Panc1 (cell line): ENCODE results near the gene CDK6. TPM values are rescaled to one million over a fixed set of nuclear protein-coding genes. Genes with fewer than 3 reads are reported as not detected.

ENCODE experiments used
- ATAC-seq: fragments of 200-7000 bp; cut with Tn5 transposase; 2 replicates; pipeline ENCODE4 v1.9.1; 2020; ENCODE audit warnings: mild to moderate bottlenecking, moderate library complexity
- BruUV-seq: library from RNA; stranded (reverse); fragments of 400-500 nt; replicated peaks from 2 replicates; lab custom pipeline; 2021; lab: Mats Ljungman, UMichigan
- CTCF ChIA-PET: fragments of 300-600 bp; sonication (Branson Sonifier 250); formaldehyde crosslinking; loops from one replicate; lab custom pipeline; 2022; ENCODE audit warnings: antibody characterized with exemption; lab: Charles Lee
- POLR2A ChIA-PET: fragments of 300-600 bp; sonication (Branson Sonifier 250); formaldehyde crosslinking; loops from one replicate; lab custom pipeline; 2022; ENCODE audit warnings: antibody characterized with exemption; lab: Charles Lee
- DNase-seq: peaks from one replicate; pipeline ENCODE4 v3.0.0-alpha.2; 2010; ENCODE audit warnings: low read depth, low spot score
- H3K27ac ChIP-seq: 2 replicates; pipeline ENCODE4 v1.5.1; 2011; ENCODE audit warnings: mild to moderate bottlenecking, low read length, inconsistent platforms
- H3K27me3 ChIP-seq: fragments of 200-500 bp; sonication (Bioruptor generic); 2 replicates; pipeline ENCODE4 v1.6.0; 2014; ENCODE audit warnings: low read length, inconsistent platforms; ENCODE audit not compliant: control insufficient read depth, insufficient read depth
- H3K36me3 ChIP-seq: fragments of 200-500 bp; sonication (Bioruptor generic); 2 replicates; pipeline ENCODE4 v1.5.1; 2014; ENCODE audit warnings: inconsistent platforms, mild to moderate bottlenecking, low read length, moderate library complexity; ENCODE audit not compliant: control insufficient read depth, insufficient read depth
- H3K4me1 ChIP-seq: 2 replicates; pipeline ENCODE4 v1.5.1; 2011; ENCODE audit warnings: inconsistent platforms, mild to moderate bottlenecking, low read length, moderate library complexity; ENCODE audit not compliant: control insufficient read depth, insufficient read depth
- H3K4me3 ChIP-seq, 2 experiments: 2 replicates each; pipeline ENCODE4 v1.5.1; 2011 to 2012; ENCODE audit warnings: low read depth in 2 of 2, low read length in 2 of 2, mild to moderate bottlenecking in 2 of 2, inconsistent platforms in 1 of 2, moderate library complexity in 1 of 2
- H3K9me3 ChIP-seq: fragments of 200-500 bp; sonication (Bioruptor generic); 2 replicates; pipeline ENCODE4 v1.5.1; 2014; ENCODE audit warnings: low read depth, mild to moderate bottlenecking, inconsistent platforms, low read length, moderate library complexity; ENCODE audit not compliant: control insufficient read depth, insufficient read depth
- CTCF ChIP-seq: fragments of 450-650 bp; IDR thresholded peaks from 2 replicates; pipeline ENCODE4 v1.5.1; 2017; ENCODE audit warnings: mild to moderate bottlenecking
- POLR2AphosphoS5 ChIP-seq: IDR thresholded peaks from 2 replicates; pipeline ENCODE4 v1.6.1; 2012; ENCODE audit warnings: mild to moderate bottlenecking, low read depth, low read length, moderate library complexity
- REST ChIP-seq, 2 experiments: IDR thresholded peaks; 2 replicates each; pipeline ENCODE4 v1.6.1; 2011 to 2012; ENCODE audit warnings: low read depth in 2 of 2, control low read depth in 1 of 2, low read length in 1 of 2, mild to moderate bottlenecking in 1 of 2, moderate library complexity in 1 of 2; ENCODE audit not compliant: insufficient read depth in 1 of 2
- SIN3A ChIP-seq: IDR thresholded peaks from 2 replicates; pipeline ENCODE4 v1.6.1; 2012; ENCODE audit warnings: low read depth, mild to moderate bottlenecking, low read length, moderate library complexity, borderline replicate concordance; ENCODE audit not compliant: insufficient read depth
- TCF7L2 ChIP-seq: IDR thresholded peaks from 2 replicates; pipeline ENCODE4 v1.6.1; 2011; ENCODE audit warnings: mild to moderate bottlenecking, low read depth, low read length, inconsistent platforms
- in situ Hi-C: cut with HindIII; loops from 2 replicates; pipeline ENCODE4 v1.10.0; 2016; ENCODE audit warnings: low sequenced_read_pairs, low pct_unique_long_range_greater_than_20kb
- intact Hi-C: fragments of 100-400 bp; cut with micrococcal nuclease; formaldehyde crosslinking; loops from one replicate; pipeline ENCODE4 v1.10.0; 2022; ENCODE audit not compliant: unreplicated experiment
- total RNA-seq: library from RNA; stranded (reverse); gene quantifications from one replicate; pipeline ENCODE4 v1.2.1, GENCODE V29; 2021; ENCODE audit not compliant: unreplicated experiment

CDK6 gene
- total RNA-seq, 1 experiment from 2014 or later: 57.4 TPM

- peaks cover 27% of the 10 kb centered on the region; the same call in 1 of the 2 replicates for H3K9me3 ChIP-seq
- CTCF ChIA-PET: no interaction called here
Observed at GRCh38 chr7:92702535-92702934, 133.8 kb downstream of the CDK6 start.

GRCh38 chr7:92699966-92700514 is 136.3 kb downstream of the CDK6 start:
- no TSS peak for BruUV-seq
- ATAC-seq (no peak), DNase-seq (no peak)
- peak overlapping the region; percentile 97 for H3K27ac ChIP-seq
- H3K4me1 ChIP-seq: peaks cover 55% of the 10 kb centered on the region
- POLR2A ChIA-PET: no interaction called here
- H3K36me3 ChIP-seq: no peaks in the 10 kb centered on the region
- CTCF ChIA-PET: no interaction called here
- H3K27me3 ChIP-seq: no peaks in the 10 kb centered on the region
- H3K4me3 ChIP-seq: no peak overlapping the region
- intact Hi-C loops: loop anchor here (5.0 kb wide), 1 partner anchor 78 kb away; no protein-coding TSS in a partner anchor
- H3K9me3 ChIP-seq: peaks cover 6% of the 10 kb centered on the region; the same call in 1 of the 2 replicates
- in situ Hi-C loops: no loop called here
- TF ChIP-seq REST (IDR thresholded peaks at IDR 0.05; ENCODE audit: insufficient read depth in 1 of 2, low read depth in 2 of 2, low read length in 1 of 2): no peak
- TF ChIP-seq CTCF: no peak
- no peak for TF ChIP-seq POLR2AphosphoS5
- no peak for TF ChIP-seq SIN3A
- no peak for TF ChIP-seq TCF7L2

More at GRCh38 chr7:92702535-92702934, 133.8 kb downstream of the CDK6 start:
- intact Hi-C loops (no loop called here), in situ Hi-C loops (no loop called here)
- no peak for DNase-seq
- BruUV-seq: no TSS peak
- no peaks in the 10 kb centered on the region for H3K27me3 ChIP-seq
- H3K4me1 ChIP-seq: peaks cover 36% of the 10 kb centered on the region
- POLR2A ChIA-PET: interaction anchor here (0.6 kb wide), 2 partner anchors 262 to 565 kb away, joined by 5 to 8 read pairs; no protein-coding TSS in a partner anchor
- ATAC-seq: no peak
- no peak for TF ChIP-seq POLR2AphosphoS5
- TF ChIP-seq CTCF: no peak
- no peak for TF ChIP-seq SIN3A
- no peak for TF ChIP-seq REST (IDR thresholded peaks at IDR 0.05; ENCODE audit: insufficient read depth in 1 of 2, low read depth in 2 of 2, low read length in 1 of 2)
- no peak for TF ChIP-seq TCF7L2
- no peaks in the 10 kb centered on the region for H3K36me3 ChIP-seq
- no peak overlapping the region for H3K27ac ChIP-seq
- no peak overlapping the region for H3K4me3 ChIP-seq
